ENCODE measurements around the gene ADGRL3.
"Not testable (repeated sequence)": the region's sequence is repeated elsewhere in the genome, so short reads cannot be mapped to it uniquely, and the experiment has no call there.

The ADGRL3 gene

DNA sequence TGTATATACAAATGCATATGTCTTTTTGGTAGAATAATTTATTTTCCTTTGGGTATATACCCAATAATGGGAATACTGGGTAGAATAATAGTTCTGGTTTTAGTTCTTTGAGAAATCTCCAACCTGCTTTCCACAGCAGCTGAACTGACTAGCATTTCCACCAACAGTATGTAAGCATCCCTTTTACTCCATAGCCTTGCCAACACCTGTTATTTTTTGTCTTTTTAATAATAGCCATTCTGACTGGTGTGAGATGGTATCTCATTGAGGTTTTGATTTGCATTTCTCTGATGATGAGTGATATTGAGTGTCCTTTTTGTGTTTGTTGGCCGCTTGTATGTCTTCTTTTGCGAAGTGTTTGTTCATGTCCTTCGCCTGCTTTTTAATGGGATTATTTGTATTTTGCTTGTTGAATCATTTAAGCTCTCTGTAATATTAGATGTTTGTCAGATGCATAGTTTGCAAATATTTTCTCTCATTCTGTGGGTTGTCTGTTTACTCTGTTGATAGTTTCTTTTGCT is 309.7 kb downstream of the ADGRL3 start:
- not testable (repeated sequence) for DNase-seq

DNA sequence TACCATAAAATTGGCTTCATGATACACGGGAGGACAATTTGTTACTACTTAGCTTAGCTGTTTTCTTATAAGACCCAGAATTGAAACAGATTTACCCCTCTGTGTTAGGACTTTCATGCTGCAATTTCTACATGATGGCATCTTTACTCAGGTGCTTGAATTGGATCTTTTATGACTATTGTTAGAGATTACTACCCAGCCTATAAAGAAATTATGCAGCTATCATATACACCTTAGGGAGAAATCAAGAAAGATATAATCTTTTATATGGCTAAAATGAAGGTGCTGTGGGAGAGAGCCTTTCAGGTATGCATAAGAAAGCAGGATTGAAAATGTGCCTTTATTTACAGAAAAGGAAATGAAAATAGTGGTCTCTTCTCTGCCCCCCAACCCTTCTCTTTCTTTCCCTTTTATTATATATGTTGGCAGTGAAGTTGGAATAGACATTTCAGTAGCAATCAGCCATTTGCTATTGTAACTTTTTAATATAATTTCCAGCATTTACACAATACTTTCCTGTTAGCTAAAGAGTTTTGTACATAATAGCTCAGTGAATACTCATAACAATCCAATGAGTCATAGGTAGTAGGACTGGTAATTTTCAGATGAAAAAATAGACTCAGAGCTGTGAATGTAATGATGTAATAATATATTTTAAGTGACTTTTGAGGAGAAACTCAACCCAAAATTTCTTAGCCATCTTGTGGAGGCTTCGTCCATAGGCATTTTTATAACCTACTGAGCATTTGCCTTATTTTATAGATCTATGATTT is 311.8 kb downstream of the ADGRL3 start:
- DNase-seq, result no peak

DNA sequence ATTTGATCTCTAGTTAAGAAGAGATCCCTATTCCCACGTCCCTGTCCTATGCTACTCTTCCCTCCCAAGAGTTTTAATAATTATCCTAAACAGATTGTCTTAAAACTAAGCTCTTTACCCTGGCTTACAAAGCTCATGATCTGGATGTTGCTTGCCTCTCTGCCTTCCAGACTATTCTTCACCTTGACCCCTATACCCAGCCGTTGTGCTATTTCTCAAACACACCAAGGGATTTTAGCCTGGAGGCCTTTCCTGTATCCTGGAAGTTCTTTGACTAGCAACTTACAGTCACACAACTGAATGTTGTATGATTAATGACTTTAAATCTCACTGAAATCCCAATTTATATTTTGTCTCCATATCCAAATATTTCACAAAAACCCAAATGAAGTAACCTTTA is 314.9 kb downstream of the ADGRL3 start:
- no peak for DNase-seq

DNA sequence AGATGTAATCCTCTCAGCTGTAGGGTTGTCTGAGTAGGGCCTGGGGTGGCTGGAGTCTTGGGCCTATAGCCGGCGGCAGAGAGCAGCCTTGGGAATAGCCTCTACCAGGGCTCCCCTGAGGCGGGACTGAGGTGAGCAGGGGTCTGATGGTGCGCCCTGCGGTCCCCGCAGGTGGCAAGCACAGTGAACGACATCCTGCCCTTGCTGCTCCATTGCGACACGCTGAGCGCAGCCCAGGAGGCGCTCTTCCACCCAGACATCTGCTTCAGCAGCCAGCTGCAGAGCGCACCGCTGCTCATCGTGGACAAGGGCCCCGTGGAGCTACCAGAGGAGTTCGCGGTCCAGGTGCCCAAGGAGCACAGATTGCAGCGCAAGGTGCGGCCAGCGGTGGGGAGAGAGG is 317.0 kb downstream of the ADGRL3 start:
- no peak for DNase-seq

DNA sequence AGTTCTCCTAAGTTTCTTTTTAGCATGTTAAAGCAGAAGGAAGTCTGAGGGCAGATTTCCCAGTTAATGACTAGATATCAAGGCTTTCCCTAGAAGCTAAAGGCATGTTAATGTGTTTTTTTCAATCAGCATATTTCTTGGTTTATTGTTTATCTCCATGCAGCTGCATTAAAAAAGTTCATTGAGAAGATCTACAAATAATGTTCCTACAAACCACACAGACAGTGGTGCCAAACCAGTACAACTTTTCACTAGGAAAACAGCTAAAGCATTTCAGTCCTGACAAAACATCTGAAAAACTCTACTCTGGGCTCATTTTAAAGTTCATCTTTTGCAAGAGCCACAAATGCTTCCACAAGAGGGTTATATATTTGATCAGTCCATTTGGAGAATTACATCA is 320.0 kb downstream of the ADGRL3 start:
- DNase-seq, result no peak

DNA sequence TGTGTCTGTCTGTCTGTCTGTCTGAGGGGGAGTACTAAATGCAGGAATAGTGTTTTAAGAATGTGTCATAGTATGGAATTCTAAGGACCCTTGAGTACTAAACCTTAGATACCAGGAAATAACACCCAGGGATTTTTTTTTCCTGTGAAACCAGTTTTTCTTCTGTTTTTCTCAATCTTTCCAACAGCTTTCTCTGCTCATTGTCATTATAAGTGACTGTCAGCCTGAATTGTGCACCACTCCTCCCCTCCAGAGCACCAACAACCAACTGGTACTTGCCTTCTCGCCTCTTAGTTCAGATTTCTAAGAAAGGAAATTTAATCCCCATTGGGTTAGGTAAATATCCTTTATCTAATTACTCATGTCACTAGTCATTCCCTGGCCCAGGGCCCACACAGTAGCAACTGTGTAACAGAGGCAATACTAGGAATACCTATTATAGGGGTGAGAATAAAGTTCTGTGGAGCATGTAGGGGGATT is 320.6 kb downstream of the ADGRL3 start:
- DNase-seq, result peak; percentile 12

DNA sequence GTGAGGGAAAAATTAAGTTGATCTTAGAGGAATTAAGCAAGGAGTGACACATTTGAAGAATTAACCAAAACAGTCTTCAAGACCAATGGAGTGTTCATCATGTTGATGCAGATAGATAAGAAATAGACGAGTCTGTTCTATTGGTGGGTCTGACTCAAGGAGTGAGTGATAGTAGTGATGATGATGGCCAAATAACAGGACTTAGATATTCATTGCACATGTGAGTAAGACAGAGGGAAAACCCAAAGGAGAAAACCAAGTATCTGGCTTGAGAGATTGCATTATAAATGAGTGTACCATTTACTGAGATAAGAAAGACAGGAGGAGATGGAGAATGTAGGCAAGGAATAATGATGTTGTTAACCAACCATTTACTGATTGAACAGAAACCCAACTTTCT is 321.3 kb downstream of the ADGRL3 start:
- no peak for DNase-seq

DNA sequence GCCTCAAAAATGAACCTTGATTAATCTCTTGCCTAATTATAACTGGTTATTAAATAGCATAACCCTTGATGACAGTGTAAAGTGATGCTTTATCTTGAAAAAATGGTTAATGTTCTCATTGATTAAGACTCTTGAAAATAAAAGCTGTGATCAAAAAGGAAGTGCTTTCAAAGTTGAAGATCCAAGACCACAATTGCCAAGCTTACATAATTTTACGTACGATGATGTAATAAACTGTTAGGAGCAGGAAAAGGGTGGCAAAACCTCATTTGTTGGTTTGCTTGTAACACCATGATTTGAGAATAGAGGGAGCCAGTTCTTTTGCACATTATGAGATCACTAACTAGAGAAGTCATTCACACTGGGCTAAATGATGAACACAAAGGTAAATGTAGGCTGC is 322.2 kb downstream of the ADGRL3 start:
- DNase-seq, result no peak

DNA sequence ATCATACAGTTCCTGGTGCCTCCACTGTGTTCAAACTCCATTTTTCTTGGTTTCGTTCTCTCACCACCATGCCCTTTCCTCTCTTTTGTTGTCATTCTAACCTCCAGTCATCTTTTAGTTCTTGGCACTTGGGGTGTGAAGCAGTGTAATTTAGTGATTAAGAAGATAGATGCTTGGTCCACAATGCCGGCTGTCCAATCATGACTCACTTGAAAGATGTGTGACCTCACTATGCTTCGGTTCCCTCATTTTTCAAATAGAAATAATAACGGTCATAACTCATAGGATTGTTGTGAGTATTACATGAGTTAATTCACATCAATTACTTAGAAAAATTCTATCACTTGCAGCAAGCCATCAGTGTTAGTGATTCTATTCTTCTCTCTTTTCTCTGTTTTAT is 327.8 kb downstream of the ADGRL3 start:
- DNase-seq, result no peak

DNA sequence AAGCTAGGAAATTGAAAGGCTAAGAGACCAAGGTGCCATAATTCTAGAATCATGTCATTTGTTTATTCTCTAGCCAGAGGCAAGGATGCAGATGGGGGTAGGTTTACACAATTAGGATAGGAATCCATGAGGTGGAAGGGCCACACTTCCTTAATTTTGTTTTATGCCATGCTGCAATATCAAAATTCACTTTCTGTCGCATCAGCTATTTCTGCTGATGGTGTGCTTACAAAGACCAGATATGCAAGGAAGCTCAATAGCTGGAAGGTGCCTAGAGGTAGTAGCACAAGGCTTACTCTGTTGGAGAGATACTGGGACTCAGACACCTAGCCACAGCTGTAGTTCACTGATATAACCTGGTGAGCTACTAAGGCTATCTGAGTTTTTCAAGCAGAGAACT is 328.5 kb downstream of the ADGRL3 start:
- DNase-seq, result no peak

DNA sequence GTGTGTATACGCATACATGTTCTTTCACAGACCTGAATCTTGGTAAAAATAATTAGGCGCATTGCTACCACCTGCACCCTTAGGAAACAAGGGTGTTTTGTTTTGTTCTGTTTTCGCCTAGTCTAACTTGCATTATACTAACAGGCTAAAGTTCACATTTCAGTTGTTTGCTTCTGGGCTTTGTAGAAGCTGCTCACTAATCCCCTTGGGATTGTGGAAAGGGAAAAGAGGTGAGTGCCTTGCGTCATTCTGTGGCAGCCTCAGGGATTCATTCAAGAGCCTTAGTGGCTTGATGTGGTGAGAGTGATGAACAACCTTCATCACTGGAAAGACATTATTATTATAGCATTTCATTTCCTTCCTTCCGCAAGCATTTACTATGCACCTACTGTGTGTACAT is 331.1 kb downstream of the ADGRL3 start:
- no peak for DNase-seq

DNA sequence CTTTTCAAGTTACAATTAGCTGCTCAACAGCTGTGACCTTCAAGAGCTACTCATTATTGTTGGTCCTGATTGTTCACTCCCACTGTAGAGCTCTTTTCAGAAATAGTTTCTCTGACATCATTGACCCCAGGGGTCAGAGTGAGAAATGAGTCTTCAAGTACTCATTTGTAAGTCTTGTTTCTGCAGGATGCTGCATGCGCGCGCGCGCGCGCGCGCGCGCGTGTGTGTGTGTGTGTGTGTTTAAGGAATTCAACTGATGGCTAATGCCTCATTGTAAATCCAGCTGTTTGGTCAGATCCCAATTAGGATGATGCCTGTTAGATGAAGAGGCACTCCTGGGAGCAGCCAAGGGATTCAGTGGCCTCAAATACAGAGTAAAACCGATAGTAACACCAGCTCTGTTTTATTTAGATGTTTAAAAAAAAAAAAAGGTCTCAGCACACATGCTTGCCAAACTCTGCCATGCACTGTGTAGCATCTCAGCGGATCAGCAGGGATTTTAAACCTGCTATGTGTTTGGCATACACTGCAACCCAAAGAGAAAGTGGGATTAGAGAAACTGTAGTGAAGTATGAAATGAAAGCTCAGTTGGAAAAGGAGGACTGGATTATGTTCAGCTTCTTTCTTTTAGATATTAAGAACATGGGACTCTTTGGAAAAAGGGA is 332.3 kb downstream of the ADGRL3 start:
- DNase-seq, result peak; percentile 4

DNA sequence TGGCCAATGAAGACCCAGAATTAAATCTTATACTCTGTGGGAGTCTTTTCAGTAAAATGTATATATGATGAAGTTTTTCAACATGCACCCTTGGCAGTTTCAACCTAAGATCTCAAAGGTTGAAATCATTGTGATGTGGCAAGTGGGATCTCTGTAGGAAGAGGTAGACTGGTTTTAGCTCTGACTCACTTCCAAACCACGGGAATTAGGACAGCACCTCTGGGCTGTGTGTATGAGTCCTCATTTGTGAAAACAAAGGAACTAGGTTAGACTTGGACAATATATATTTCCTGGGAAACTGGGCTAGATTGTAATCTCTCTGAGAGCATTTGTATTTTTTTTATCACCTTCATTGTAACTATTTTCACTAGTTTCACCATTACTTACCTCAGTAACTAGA is 333.0 kb downstream of the ADGRL3 start:
- no peak for DNase-seq

DNA sequence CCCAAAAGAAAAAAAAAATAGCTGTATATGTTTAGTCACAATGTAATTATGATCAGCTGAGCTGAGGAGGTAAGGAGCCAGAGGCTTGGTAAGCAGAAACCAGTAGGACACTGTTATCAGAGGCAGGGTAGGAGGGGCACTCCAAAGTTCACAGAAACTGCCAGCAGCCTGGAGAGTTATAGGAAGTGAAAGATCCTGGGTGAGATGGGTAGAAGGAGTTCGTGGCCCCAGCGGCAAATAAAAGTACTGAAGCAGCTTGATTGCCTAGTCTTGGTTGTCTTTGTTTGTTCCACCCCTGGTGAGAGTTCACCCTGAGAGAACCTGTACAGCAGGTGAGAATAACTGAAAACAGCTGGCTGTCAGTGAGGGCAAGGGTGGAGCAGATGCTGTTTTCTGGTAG is 340.8 kb downstream of the ADGRL3 start:
- no peak for DNase-seq

DNA sequence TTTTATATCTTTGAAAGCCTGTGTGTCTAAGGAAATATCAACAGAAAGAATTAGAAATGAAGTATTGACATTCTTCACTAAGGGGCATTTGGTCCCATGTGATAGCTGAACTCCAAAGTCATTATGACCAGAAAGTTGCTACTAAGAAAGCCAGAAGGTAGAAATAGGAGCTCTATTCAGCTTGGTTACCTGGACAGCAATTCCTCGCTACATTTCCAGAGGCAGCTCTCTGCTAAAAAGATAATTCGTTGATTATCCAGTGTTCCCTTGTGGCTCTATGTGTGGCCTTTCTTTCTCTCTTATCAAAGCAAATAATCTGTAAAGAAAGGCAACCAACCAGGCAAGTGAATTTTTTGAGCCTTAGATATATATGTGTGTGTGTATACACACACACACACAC is 341.3 kb downstream of the ADGRL3 start:
- no peak for DNase-seq

DNA sequence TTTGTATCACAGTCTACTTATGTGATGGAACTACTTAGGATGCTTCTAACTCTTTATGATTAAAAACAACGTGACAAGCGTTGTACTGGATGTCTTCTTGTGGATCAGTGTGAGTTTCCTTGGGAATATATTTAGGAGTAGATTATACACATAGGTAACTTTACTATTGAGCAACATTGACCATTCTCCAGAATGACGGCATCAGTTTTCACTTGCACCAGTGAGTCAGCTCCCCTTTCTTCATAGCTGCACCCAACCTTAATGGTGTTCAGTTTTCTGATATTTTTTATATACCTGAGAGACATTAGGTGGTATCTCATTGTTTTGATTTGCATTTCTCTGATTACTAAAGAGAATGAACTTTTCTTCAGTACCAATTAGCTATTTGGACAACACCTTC is 343.9 kb downstream of the ADGRL3 start:
- DNase-seq, result no peak

DNA sequence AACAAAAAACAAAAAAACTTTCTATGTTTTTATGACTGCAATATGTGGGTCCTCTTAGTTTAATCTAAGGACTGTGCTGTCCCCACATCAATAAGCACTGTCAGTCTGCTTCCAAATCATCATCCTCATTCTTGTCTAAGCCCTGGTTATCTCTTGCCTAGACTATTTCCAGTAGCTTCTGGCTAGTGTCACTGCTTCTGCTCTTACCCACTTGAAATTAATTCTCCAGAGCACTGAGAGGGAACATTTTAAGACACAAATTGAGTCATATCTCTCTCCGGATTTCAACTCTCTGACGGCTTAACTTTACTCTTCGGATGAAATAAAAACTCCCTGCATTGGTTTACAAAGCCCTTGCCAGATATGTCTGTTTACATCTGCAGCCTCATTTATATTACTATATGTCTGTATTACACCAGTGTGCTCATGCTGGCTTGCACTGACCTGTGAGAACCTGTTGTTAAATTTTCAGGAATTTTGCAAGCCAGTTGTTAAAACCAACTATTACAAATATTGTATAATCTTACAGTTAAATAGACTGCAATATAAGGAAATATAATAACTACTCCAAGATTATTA is 345.9 kb downstream of the ADGRL3 start:
- no peak for DNase-seq

DNA sequence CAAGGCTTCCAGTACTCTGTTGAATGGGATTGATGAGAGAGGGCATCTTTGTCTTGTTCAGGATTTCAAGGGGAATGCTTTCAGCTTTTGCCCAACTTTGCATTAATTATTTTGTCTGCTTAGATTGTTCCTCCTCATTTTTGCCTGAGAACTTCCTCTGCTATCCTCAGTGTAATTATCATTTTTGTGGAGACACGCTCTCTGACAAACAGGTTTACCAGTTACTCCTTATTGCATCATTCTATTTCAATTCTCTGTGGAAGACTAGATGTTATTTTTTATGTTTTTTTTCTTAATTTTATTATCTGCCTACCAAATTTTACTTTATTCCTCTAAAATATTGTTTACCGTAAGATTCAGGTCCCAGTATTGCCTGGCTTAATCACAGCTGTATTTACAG is 349.2 kb downstream of the ADGRL3 start:
- DNase-seq, result no peak

DNA sequence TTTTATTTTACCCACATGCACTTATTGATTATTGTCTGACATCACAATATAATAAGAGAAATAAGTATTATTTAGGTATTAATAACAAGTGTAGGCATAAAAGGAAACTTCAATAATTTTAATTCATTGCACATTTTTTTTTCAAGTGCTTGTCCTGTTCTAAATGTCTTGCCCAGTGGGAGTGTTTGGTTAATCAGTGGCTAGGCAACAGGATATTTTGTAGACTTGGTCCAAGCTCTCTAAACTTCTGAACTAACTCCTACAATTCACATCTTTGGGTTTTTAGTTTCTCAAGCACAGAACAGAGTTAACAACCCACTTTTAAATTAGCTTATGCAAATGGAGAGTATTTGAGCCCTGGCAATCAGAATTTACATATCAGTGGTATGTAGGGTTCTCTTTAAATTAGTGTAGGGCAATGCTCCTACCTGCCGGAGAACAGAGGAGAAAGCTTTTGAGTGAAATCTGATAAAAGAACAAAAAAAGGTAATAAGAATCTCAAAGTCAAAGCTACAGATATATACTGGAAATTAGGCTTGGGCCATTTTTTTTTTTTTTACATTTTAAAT is 353.5 kb downstream of the ADGRL3 start:
- no peak for DNase-seq

DNA sequence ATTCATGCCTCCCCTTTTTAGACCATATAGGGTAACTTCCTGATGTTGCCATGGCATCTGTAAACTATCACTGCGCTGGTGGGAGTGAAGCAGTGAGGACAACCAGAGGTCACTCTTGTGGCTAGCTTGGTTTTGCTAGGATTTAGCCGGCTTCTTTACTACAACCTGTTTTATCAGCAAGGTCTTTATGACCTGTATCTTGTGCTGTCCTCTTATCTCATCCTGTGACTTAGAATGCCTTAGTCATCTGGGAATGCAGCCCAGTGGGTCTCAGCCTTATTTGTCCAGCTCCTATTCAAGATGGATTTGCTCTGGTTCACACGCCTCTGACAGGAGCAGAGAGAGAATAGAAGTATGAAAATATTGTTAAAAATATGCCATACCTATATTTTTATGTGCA is 355.7 kb downstream of the ADGRL3 start:
- no peak for DNase-seq

DNA sequence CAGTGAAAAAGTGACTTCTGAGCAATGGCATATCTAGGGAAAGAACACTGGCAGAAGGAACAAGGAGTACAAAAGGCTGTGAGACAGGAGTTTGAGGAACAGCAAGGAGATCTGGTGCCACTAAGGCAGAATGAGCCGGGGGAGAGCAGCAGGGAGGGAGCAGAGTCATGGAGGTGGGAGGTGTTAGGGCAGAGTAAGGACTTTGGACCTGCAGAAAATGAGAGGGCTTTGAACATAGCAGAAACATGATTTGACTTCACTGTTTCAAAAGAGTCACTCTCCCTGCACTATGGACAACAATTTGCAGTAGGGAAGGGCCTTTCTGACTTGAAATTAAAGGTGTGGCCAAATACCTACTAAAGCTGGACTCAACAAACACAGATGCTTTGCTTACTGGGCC is 356.2 kb downstream of the ADGRL3 start:
- no peak for DNase-seq

DNA sequence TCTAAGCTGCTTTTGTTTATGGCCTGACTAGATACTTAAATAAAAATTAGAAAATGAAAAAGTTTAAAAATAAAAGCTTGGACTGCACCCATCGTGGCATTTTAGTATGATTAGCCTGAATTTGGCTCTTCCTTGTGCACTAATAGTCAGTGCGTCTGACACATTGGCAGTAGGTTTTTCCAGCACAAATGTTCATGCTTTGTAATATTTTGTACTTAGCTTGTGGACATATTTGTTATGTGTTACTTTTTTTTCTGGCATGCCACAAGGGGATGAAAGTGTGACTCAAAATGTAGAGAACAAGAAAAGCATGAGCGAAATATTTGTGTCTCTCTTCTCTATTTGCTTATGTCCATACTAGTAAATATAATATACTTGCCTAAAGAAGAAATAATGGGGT is 359.3 kb downstream of the ADGRL3 start:
- DNase-seq, result no peak

DNA sequence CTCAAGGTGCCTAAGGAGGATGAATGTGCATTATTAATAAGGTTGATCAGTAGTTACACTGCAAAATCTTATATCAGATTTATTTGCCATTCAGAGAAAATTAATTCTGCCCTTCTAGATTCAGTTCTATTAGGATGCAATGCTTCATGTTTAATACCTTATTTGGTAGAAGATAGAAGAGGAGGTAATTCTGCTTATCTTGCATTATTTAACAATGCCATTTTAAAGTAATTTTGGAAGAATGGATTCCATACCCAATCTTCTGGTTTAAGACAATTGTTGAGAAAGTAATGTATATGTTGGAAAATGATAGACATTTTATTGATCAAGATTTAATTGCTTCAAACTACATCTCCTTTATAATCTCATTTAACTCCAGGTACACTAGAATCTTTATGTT is 360.9 kb downstream of the ADGRL3 start:
- no peak for DNase-seq

Data from NCI-H1105 (cell line).